ENCODE results near the gene PRKCA.
A peak's percentile ranks its signal among the peaks of the same experiment; 100 is the strongest.

The PRKCA gene

DNA sequence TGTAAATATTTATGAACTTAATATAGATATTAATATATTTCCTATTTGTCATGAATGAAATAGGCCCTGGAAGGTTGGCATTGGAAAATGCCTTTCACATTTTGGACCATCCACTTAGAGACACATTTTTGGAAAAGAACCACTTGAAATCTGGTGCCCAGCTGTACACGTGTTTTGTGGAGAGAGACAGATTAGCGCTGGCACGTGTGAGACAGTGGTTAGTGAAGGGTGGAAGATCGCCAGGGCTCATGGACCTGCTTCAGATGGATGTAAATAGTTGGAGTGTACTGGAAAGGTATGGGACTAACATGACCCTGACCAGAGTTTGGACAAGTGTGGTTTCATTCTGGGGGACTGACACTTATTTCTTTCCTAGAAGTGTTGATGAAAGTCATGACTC, 222.9 kb downstream of the PRKCA start:
- no peak for DNase-seq

DNA sequence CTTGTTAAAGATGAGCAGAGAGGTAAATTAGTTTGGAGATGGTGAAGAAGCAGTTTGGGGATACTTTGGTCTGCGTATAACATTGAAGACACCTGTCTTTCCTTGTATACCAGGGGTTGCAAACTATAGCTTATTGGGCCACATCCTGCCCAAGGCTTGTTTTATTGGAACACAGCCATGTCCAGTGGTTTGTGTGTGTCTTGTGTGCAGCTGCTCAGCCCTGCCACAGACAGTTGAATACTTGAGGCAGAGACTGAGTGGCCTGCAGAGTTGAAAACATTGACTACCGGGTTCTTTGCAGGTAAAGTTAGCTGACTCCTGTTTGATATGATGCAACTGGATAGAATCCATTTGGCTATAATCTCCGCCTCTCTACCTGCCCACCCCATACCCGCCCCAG, 224.4 kb downstream of the PRKCA start:
- no peak for DNase-seq

DNA sequence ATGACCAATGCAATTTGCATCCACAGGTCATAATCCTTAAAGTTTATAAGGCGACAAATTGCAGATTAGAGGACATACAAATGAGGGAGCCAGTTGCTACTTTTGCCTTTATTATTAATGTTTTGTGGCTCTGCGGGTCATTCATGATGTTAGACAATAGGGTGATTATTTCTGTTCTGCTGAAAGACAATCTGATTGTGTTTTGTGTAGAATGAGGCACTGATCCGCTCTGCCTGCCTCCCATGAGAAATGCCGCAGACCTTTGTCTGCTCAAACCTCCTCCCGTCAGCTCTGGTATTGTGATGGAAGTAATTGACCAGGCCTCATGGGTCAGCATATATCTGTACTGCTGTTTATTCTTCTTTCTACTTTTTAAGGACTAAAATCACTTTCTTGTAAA, 224.9 kb downstream of the PRKCA start:
- no peak for DNase-seq

DNA sequence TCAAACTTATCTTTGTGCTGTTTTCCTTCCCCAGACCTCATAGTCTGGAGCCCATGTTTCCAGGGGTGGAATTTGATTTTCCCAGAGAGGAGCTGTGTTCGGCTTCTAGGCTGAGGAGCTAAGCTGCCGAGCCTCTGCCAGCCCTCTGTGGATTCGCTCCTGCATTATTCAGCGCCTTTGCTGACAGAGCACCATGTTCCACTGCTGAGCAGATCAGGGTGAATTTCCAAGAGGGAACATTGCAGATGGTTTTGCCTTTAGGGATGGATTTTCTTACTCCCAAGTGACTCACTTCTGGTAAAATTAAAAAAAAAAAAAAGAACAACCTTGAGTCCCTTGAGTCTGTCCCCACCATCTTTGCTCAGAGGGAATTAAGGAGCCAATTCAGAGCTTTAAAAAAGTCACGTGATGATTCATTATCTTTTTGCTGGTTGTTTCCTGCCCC, 229.5 kb downstream of the PRKCA start:
- no peak for DNase-seq

DNA sequence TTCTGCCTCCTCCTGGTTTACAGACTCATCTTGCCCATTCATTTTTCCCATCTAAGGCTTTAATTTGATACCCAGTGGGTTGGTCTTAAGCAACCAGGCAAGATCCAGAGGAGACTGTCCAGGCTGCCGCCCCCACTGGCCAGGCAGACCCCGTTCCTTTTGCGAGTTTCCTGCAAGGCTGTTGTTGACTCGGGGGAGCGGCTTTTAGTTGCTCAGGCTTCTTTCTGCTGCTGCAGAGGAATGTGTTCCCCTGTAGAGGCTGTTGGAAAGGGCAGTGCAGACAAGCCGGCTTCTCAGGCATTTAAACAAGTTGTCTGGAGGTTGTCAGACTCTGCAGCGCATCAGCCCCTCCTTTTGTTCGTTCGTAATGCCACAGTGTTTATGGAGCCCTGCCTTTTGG, 231.2 kb downstream of the PRKCA start:
- DNase-seq = no peak

DNA sequence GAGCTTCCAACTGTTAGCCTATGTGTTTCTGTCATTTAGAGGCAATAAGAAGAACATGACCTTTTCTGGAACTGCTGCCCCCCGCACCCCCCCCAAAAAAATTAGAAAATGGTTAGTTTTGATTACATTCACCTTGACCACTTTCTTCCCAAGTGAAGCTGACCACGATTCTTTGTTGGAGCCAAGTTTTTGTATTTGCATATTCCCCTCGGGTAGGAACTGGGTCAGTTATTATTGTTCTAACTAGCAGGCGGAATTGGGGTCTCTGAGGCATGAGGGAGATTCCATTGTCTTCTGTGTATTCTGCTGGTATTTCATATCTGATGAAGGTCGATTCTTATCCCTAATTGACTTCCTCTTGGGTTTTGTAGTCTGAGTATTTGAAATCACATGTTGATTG, 231.6 kb downstream of the PRKCA start:
- DNase-seq = no peak

DNA sequence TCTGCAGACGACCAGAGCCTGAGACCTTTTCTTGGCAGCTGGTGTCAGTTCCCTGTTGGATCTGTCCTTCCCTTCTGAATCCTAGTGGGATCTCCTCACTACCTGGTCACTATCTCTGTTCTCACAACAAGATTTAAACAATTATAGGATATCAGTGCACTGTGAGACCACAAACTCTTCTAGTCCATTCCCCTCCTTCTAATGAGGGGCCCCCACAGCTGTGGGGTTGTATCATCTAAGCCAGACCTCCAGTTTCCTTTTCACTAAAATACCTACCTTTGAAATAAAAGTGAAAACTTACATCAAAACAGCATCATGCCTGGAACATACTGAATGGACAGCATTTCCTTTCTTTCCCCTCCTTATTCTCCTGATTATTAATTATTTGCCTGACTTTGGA, 233.2 kb downstream of the PRKCA start:
- no peak for DNase-seq

DNA sequence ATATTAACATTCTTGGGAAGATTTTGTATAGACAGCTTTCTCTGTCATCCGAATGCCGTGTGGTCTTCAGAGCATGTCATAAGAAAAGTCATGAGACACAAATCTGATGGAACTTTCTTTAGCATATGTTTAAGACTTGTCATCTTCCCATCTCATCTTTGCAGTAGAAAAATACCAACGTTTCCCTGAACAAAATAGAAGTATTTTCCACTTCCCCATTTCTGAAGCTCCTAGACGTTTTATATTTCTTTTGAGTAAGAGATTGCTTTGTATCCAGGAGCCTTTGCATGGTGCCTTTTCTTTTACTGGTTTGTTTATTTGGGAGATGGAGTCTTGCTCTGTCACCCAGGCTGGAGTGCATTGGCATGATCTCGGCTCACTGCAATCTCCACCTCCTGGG, 235.1 kb downstream of the PRKCA start:
- DNase-seq = no peak

DNA sequence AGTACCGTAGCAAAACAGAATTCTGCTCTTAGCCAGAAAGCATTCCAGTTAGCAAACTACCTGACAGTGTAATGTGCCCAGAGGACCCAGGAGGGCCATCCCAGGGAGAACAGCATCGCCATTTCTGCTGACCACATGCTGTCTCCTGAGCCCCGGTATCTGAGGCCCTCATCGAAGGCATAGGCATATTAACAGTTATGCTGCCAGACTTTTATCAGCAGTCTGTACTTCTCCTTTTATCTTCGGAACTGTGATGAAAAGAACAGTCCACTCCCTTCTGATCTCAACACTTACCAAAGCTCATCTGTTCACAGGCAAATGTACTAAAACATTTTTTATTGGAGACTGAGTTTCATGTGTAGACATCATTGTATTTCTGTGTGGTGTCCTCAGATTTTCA, 236.4 kb downstream of the PRKCA start:
- DNase-seq = no peak

DNA sequence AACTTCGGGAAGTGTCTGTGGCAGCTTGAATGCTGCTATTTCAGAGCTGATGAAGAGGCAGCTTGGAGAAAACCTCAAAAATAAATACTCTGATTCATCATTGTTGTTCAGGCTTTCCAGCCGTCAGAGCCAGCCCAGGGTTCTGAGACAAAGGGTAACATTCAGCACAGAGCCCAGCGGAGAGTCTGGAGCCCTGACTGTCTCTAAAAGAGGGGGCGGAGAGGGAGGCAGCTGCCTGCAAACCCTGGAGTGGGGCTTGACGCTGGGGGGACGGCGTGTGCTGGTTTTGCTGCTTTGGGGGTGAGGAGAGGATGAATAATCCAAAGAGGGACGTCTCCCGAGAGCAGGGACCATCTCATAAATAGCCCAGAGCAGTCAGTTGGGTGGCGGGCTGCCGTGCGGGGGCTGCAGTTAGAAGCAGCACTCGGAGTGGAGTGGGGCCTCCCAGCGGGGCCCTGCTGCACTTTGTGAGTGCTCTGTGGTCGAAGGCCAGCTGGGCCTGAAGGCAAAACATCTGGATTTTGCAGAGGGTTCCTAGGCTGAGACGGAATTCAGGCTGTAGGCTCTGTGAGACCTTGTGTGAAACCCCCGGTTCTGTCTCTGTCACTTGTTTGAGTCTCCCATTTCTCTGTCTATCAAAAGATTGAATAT, 237.8 kb downstream of the PRKCA start:
- no peak for DNase-seq

DNA sequence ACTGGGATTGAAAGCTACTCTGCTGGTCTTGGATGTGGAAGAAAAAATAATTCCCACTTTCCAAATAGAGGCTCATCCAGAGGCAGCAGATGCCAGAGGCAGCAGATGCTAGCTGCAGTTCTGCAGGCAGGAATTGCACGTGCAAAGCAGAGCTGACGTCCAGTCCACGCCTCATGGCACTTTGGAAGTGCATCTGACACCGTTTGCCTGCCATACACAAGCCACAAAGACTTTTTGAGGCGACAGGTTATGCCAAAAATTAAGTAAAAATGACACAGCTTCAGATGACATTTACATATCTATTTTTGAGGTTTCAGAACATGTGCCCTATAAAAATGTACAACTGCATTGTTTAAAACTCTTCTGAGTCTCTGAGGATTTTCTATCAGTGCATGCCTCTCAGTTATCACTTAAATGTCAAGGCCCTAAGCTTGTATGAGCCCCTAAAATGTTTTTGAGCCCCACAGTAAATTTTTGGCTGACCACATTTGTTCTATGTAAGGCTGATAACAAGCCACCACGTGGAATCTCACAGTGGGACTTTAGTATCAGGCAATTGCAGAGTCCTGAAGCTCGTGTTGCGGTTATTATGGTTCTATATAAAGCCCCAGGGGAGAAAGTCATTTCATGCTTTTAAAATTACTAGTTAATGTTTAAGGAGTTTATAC, 239.2 kb downstream of the PRKCA start:
- no peak for DNase-seq

DNA sequence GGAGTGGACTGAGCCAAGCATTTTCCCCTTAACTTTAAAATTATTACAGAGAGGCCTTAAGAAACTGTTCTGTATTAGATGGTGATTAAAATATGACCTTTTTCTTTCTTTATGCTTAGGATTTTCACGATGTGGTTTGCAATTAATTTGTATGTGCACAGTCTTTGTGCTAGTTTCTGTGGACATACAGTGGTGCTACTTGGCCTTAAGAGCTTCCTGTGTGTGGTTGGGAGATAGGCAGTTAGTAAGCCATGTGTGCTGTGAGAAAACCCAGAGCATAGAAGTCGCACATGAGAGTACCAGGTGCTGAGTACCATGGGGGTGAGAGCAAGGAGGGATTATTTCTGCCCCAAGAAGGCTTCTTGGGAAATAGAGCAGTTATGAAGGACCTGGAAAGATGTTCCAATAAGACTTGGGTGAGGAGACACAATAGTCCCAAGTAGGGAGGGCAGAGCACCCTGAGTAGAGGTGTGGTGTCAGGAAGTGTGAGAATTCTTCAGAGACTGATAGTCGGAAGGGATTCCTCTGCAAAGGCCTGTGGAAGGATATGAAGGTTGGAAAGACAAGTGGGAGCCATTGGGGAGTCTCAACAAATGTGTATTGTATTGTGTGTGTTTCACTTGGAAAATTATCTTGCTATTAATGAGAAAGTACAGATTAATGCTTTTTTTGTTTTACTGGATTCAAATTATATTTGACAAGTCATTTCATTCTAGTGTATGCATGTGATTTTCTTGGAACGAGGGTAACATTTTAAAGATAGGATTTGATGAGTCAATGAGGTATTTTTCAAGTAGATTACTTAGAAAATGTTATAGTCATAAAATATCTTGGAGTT, 239.9 kb downstream of the PRKCA start:
- no peak for DNase-seq

DNA sequence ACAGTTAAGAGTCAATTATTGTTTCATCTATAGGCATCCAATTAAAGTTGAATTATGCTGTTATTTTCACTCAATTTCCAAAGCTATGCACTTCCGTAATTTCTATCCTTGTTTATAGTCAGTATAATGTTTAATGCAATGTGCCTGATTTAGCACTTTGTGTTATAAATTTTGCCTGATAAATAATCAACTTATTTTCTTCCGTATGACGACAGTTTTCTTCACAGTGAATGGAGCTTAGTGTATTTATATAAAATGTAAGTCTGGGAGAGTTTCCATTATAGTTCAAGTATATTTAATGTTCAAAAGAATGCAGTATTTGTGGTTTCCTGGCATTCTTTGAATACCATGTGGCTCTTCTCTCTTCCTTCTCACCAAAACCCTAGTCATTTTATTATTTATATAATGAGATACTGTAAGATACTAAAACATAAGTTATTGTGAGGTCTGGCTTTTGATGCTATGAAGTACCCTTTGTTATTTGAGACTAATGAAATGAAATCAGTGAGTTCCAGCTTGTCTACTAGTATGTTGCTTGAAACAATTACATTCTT, 240.6 kb downstream of the PRKCA start:
- DNase-seq = no peak

DNA sequence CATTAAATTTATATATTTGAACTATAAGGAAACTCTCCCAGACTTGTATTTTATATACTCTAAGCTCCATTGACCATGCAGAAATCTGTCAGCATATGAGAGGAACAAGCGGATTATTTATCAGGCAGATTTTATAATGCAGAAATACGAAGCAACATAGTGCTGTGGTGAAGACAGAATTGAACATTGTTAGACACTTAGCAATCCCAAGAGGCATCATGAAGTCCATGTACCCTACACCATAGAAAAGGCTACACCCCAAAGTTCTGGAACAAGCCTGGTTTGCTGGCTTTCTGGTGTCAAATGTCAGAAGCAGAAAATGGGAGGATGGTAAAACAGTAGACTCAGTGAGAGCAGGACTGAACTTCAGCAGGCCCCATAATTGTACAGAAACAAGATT, 241.1 kb downstream of the PRKCA start:
- no peak for DNase-seq

DNA sequence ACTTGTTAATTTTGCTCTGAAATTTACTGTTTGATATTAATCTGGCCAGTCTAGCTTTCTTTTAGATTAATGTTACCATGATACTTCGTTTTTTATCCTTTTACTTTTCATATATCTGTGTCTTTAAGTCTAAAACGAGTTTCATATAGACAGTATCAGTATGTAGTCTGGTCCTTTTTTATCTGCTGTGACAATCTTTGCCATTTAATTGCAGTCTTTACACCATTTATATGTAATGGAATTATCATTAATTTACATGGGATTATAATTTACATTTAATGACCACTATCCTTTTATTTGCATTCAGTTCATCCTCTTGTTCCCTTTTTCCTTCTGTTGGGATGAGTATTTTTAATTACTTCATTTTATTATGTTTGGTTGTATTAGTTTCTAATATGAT, 243.5 kb downstream of the PRKCA start:
- no peak for DNase-seq

DNA sequence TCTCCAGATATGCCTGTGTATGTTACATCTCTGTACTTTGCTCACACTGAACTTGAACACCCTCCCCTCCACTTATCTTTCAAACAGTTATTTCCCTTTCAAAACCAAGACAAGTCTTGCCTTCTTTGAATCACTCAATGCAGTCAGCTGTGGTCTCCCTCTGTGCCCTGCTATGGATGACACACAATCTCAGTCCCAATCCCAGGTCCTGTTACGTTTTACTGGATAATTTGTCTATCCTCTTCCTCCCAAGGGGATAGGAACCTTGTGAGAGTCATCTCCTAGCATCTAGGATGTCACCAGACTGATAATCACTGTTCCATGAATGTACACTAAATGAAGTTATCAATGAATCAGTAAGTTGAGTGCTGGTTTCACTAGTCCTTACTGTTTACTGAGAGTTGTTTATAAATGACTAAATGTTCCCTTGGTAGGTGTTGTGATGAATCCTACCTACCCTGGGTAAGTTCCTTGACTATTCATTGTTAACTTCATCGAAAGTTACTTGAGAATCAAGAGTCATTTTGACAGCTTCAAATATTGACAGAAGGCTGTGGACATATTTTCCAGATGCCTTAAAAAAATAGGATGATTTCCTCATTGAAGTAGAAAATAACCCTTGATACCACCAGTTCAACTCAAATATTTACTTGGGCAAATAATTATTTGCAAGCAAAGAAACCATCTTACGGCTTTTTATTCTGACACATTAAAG, 244.9 kb downstream of the PRKCA start:
- DNase-seq = no peak

DNA sequence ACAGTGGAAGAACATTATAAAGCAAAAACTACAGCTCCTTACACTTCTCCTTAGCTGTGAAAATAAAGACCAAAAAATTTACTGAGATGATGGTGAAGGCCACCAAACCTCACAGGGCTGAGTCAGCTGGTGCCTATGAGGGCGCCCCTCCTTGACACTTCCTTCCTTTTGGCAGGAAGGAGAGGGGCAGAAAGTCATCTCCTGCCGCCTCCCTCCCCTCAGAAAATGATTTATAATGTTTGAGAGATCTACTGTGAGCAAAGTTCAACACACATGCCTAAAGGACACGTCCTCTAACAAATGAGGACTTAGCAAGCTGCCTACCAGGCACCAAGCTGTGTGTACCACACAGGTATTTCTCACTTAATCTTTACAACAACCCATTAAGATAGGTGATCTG, 245.7 kb downstream of the PRKCA start:
- DNase-seq = peak; percentile 50

DNA sequence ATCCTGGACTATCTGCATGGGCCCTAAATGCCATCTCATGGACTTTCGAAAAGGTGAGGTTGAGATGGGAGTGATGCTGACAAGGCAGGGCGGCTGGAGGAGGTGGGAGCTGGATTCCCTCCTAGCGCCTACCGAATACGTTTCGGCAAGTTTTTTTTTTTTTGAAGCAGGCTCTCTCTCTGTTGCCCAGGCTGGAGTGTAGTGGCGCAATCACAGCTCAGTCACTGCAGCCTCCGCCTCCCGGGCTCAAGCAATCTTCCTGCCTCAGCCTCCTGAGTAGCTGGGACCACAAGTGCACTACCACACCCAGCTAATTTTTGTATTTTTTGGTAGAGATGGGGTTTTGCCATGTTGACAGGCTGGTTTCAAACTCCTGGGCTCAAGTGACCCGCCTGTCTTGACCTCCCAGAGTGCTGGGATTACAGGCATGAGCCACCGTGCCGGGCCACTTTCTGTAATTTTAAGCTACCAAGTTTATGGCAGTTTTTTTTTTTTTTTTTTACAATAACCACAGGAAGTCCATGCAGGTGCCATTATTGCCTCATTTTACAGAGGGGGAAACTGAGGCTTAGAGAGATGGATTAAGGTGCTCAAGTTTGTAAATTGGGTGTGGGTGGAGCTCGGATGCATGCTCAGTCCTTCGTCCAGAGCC, 246.4 kb downstream of the PRKCA start:
- no peak for DNase-seq

DNA sequence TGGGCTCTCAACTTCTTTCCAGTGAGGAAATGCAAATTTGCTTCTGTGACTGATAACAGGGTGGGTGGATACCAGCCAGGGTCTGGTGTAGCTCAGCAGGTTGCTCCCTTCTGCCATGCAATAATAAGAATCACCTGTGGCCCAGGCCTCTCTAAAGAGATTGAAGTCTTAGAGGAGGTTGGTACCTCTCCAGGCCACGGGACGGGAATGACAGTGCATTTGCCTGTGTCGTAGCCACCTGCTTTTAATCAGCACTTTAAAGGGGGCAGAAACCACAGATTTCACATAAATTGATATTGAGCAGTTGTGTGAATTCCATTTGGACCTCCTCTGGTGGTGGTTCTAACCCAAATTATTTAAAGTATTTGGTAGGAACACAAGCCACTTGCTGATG, 246.9 kb downstream of the PRKCA start:
- DNase-seq = no peak

DNA sequence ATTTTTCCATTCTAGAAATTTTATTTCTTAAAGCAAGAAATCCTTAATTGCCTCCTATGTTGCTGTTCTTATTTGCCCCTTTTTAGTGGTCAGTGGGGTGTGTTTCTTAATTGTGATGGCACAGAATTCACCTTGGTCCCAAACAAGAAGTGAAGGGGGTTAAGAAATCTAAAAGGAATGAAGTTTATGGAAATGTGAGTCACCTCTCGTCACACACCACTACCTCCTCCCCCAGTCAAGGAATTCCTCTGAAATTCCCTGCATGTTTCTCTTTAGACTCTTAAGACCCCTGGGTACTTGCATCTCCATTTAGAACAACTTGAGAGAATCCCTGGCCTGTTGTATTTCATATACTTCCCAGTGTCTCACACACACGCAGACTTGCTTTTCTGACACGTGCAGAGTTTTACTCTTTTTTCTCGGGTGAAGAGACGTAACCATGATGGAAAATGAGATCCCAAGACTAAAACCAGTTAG, 247.4 kb downstream of the PRKCA start:
- DNase-seq = no peak

DNA sequence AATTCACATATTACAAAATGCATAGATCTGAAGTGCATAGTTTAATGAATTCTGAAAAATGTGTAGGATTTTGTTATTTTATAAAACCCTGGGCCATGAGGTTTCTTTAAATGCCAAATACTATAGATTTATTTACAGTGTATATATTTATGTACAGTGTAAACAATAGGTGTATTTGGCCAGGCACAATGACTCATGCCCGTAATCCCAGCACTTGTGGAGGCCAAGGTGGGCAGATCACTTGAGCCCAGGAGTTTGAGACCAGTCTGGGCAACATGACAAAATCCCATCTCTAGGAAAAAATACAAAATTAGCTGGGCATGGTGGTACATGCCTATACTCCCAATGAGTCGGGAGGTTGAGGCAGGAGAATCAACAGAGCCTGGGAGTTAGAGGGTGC, 249.4 kb downstream of the PRKCA start:
- DNase-seq = no peak

DNA sequence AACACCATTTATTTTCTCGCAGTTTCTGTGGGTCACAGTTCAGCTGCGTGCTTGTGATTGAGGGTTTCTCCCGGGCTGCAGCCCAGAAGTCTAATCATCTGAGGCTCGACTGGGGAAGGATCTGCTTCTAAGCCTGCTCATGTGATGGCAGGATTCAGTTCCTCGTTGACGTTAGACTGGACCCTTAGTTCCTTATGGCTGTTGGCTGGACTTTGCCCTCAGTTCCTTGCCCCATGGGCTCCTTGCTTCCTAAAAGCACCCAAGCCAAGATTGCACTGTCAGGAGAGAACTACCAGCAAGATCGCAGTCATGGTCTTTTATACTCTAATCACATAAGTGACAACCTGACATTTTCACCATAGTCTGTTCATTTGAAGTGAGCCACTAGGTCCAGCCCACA, 250.0 kb downstream of the PRKCA start:
- no peak for DNase-seq

DNA sequence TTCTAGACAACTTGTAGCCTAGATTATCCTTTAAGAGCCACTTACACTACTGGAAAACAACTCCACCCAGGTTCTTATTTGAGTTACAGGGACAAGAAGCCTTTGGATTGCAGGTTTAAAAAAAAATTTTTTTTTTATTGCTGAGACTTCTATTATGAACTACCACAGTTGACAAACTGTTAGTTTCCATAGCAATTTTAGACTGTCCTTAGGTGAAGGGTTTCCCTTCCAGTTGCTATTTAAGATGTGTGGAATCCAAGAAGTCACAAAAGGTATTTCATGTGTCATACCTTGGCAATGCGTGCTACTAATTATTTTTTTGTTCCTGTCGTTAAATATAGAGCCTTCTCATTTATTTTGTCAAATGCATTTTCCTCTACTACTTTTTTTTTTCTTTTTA, 253.2 kb downstream of the PRKCA start:
- DNase-seq = no peak

All from stimulated activated CD4-positive, alpha-beta T cell treated with anti-CD3 and anti-CD28 coated beads, Interleukin-15, amount 100 ng/mL, for 24 hours (primary cell).